PC-9 (cell line): ENCODE measurements around the gene MMP24.

ENCODE experiments used
- EZH2 ChIP-seq: fragments of 200-600 bp; sonication (generic); IDR thresholded peaks from 2 replicates; pipeline ENCODE4 v1.8.0; 2017; ENCODE audit warnings: antibody characterized with exemption, low read depth
- TF ChIP-seq, protein P1 (sequence below): fragments of 200-600 bp; sonication (generic); conservative IDR thresholded peaks from 2 replicates; pipeline ENCODE4 v1.6.1; 2017; ENCODE audit warnings: mixed run types, antibody characterized with exemption, mild to moderate bottlenecking, moderate library complexity

DNA sequence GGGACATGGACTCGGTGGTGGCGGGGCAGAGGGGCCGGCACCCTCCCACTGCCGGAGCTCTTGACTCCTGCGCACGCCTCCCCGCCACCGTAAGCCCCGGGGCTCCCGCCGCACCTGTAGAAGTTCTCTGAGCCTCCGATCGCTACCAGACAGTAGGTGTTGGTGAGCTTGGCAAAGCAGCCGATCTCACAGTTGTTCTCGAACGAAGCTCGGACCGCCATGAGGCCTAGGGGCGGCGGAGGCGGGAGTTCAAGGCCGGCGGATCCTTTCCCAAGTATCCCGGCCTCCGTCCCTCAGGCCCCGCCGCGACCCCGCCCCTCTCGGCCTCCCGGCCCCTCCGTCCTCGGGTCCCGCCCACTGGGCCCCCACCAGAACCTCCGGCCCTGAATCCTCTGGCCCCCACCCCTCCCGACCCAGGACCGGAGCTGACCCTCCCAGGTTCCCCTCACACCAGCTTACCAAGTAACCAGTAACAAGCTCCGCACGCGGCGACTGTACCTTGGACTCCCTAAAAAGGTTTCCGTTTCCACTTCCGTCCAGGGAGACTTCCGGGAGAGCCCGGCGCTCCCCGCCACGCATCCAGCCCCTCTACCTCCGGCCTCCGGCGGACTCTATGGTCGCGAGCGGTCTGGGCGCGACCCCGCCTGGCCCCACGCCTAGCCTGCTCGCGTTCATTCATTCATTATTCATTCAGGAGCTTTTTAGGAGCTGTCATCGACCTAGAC, 57.9 kb downstream of the MMP24 start, which contains the start of gene EIF6:
- no peak for TF ChIP-seq EZH2
- TF ChIP-seq, protein P1, sequence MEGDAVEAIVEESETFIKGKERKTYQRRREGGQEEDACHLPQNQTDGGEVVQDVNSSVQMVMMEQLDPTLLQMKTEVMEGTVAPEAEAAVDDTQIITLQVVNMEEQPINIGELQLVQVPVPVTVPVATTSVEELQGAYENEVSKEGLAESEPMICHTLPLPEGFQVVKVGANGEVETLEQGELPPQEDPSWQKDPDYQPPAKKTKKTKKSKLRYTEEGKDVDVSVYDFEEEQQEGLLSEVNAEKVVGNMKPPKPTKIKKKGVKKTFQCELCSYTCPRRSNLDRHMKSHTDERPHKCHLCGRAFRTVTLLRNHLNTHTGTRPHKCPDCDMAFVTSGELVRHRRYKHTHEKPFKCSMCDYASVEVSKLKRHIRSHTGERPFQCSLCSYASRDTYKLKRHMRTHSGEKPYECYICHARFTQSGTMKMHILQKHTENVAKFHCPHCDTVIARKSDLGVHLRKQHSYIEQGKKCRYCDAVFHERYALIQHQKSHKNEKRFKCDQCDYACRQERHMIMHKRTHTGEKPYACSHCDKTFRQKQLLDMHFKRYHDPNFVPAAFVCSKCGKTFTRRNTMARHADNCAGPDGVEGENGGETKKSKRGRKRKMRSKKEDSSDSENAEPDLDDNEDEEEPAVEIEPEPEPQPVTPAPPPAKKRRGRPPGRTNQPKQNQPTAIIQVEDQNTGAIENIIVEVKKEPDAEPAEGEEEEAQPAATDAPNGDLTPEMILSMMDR = no peak
